GM11168 (cell line): ENCODE data around the gene FAM177B.

ENCODE experiments used
- in situ Hi-C: fragments of 300-500 bp; cut with MboI; formaldehyde crosslinking; loops from one replicate; pipeline ENCODE4 v1.12.0; 2022; ENCODE audit warnings: low sequenced_read_pairs; ENCODE audit not compliant: unreplicated experiment

Gene FAM177B

DNA sequence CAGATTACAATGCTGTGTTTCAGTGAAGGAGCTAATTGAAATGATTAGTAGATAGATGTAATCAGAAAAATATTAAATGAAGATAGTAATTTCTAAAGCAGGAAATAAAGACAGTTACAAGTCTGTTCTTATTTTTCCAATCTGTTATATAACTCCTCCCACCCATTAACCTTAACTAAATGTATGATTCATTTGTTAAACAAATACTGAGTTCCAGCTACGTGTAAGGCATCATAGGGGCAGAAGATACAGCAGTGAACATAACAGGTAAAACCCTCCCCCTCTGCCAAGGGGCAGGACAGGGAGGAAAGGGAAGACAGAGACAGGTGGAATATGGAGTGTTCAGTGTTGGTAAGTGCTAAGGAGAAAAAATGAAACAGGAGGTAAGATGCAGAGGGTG, at the start of gene FAM177B:
FAM177B (plus strand) TSS at position 231 of the 400 bp plus-strand sequence. CDS start 9,344 bp downstream, outside the sequence.
- in situ Hi-C loops = no loop called here

DNA sequence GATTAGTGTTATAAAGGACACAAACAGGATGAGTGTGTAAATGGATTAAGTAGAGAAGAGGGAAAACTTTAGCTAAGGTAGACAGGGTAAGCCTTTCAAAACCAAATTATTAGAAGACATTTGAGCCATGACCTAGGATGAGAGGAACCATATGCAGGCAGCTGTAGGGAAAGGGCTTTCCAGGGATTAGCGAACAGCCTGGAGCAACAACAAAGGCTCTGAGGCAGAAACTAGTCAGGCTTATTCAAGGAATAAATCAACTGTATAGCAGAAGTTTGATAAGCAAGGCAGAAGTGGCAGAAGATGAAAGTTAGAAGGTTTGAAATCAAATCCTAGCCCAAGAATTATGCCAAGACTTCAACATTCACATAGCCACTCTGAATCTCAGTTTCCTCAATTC, 46.0 kb upstream of the FAM177B start:
- in situ Hi-C loops = no loop called here

DNA sequence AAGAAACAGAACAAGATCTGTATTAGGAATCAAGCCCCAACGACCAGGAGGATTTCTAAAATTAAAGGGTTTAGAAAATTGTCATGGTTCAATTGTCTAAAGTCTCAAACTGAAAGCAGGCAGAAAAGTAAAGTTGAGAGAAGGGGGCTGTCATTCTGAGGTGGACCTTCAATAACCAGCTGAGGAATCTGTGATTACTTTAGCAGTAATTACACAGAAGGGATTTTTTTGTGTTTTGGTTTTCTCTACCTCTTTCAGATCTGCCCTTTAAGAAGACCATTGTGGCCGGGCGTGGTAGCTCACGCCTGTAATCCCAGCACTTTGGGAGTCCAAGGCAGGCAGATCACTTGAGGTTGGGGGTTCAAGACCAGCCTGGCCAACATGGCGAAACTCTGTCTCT, 42.1 kb upstream of the FAM177B start:
- in situ Hi-C loops = no loop called here

DNA sequence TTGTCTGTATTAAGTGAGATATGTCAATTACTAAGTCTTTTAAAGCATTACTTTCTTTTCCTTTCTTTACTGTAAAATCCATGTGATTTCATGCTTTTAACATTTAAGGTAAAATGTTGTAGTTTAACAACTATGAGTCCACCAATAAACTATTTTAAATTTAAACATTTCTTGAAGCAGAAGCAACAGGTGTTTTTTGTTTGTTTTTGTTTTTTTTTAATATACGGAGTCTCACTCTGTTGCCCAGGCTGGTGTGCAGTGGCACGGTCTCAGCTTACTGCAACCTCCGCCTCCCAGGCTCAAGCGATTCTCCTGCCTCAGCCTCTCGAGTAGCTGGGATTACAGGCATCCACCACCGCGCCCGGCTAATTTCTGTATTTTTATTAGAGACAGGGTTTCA, 40.3 kb upstream of the FAM177B start:
- in situ Hi-C loops = no loop called here

DNA sequence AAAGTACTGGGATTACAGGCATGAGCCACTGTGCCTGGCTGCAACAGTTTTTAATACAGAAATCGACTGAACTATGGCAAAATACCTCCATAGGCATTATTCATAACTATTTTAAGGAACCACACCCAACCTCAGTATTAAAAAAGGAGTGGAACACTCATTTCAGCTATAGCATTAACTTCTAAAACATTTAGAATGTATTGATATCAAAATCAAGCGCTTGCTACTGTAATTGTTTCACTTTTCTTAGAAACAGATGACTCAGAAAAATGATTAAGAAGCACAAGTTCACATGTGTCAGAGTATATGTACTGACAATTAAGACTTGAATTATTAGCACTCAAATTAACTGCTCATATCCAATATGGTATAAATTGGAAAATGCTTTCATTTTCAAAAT, 39.8 kb upstream of the FAM177B start:
- in situ Hi-C loops = no loop called here

DNA sequence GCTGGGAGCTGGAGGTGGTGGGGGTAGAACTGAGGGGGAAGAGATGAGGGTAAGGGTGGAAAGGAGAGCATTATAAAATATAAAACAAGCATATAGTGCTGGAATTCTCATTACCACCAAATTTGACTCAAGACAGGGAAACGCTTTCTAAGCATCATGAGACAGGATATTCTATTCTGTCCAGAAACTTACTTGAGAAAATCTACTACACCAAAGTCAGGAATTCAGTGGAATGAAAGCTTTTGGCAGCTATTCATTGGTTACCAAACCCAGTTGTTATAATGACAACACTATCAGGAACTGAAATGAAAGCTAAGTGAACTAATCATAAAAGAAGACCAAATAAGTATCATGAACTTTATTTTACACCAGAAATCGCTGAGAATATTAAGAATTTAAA, 39.2 kb upstream of the FAM177B start:
- in situ Hi-C loops = no loop called here

DNA sequence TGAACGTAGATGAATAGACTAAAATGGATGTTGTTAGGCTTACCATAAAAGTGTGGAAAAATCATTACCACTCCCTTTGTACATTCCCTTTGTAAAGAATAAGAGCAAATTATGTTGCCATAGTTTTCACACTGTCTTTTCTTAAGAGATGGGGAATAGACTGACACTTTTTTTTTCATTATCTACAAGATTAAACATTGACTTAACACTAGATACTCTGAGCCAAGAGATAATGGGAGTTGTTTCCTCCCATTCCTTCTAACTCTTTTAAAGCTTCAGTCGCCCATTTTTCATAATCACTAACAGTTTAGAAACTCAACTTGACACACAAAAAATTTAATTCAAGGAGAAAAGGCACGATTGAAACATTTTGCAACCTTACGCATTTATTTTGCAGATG, 34.8 kb upstream of the FAM177B start:
- in situ Hi-C loops = no loop called here

DNA sequence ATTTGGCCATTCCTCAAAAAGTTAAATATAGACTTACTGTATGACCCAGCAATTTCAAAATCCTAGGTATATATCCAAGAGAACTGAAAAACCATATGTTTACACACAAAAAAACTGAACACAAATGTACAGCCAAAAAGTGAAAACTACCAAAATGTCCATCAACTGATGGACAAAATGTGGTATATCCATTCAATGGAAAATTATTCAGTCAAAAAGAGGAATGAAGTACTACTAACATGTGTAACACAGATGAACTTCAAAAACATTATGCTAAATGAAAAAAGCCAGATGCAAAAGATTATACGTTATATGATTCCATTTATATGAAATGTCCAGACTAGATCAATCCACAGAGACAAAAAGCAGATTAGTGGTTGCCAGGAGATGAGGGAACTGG, 32.7 kb upstream of the FAM177B start:
- in situ Hi-C loops = no loop called here

DNA sequence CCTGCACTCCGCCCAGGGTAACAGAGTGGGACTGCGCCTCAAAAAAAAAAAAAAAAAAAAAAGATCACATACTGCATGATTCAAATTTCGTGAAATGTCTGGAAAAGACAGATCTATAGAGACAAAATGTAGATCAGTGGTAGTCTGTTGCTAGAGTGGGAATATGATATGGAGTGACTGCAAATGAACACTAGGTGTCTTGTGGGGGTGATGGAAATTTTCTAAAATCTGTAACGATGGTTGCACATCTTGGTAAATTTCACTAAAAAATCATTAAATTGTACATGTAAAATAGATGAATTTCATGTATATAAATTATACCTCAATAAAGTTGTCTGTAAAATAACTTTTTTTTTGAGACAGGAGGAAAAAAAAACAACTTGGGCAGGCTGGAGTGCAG, 30.2 kb upstream of the FAM177B start:
- in situ Hi-C loops = no loop called here

DNA sequence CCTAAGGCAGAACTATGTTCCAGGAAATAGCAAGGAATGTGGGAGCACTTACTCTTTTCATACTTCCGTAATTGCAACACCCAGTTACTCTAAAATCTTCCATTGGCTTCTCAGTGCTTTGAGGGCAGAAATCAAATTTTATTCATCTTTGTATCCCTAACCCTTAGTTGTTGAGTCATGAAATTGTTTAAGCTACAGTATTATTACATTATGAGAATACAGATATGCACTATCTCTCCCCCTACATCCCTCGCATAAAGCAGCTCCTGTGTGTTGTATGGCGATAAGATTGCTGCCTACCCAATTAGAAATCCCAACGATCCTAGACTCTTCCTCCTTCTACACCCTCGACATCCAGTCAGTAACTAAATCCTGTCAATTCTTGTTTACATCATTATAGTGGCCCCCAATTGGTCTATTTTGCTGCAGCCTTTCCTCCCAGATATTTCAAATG, 27.3 kb upstream of the FAM177B start:
- in situ Hi-C loops = no loop called here

DNA sequence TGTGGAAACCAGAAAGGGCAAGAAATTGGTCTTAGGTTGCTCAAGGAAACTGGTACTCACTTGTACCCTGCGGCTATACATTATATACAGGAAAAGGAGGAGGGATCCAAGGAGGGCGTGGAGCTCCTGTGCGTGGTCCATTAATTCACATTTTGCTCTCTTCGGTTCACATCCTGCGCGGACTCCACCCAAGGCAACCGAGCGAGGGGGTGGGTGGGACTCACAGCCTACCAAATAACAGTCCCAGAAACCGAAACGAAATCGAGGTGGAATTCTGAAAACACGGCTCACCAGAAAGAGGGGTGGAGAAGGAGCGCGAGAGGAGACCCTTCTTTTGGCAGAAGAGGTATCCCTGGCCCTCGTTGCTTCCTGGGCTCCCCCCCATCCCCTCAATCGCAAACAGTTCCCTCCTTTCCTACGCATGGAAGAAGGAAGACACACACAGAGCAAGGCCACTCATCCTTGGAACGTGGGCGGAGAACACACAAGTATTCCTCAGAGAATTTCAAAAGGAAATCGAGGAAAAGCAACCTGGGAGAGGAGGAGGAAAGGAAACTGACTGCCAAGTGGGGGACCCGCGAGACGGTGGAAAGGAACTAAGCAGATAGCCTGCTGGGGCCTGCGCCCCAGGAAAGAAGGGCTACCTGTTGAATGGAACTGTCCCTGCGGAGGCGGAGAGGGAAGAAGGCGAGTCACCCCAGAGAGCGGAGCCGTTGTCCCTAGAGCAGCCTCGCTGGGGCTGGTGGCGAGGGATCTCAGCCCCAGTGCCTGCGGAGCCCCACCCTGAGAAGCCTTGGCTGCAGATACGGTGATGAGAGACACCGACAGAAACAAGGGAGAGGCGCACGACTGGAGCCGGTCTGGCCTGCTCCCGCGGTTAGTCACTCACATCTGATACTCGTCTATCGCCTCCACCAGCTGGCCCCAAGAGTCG, 25.4 kb upstream of the FAM177B start:
- in situ Hi-C loops = no loop called here

DNA sequence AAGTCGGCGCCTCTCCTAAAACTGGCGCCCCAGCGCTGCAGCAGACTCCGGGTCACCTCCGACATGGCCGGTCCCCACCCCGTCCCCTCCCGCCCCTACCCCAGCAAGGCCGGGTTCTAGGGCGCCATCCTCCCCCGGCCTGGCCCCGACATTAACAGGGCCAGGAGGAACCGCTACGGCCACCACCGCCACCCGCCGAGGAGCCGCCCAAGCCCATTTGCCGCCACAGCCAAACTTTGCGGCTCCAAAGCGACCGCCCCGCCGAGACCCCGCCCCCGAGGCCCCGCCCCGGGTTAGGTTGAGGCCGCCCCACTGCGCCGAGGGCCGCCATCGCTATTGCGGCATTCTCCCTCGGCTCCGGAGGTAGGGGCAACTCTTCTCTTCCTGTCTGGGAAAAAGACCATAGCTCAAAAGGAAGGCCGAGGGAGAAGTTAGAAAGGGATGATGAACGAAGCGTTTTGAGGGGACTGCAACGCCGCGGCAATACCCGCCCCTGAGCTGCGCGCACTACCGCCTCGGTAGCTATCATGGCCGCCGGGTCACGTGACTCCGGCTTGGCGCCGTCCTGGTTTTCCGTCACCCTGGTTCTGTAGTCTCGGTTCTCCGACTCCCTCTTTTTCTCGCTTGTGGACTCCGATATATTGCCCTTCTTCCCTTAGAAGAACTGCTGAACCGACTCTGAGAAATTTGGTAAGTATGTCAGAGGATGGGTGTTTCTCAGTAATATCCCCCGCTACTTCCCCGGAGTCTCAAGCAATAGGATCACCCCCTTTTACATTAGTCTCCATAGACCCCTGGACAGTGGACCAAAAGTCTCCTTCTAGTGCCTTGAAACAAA, 24.5 kb upstream of the FAM177B start, which contains the start of the genes AIDA and BROX:
AIDA (minus strand) TSS at position 239 of the 838 bp plus-strand sequence; CDS start at position 65, 174 bp downstream.
BROX (plus strand) TSS at position 312 of the 838 bp plus-strand sequence. CDS start 3,136 bp downstream, outside the sequence.
- in situ Hi-C loops = no loop called here

DNA sequence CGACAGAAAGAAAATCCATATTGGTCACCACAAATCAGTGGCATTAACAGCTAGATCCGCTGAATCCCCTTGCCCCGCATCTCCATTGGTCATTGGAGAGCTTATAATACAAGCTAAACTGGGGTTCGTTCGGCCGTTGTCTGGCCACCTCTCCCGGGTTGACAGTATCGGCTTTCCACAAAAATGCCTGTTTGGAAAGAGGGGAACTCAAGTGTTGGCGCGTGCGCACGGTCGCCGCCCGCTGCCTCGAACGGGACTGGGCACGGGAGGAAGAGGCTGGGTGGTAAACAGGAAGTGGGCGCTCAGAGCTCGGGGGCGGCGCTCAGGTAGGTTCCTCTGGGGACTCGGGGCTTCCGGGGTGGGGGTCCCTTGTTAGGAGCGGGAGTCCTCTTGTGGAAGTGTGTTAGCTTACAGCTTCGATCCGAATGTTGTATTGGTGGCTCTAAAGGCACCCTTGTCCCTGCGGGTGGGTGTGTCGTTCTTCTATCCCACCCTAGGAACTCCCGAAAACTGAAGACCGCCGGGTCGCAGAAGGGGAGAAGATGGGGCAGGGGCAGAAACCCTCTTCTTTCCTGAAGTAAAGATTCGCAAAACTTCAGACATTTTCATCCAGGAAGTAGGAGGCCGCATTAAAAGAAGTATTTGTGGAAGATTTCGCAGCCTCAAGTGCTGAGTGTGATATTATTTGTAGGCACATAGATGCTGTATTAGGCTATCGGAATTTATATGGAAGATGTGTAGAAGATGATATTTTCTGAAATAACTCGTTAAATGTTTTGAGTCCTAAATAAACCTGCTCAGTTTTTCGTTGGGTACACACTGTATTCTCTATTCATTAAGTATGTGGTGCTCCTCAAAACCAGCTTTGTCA, 23.7 kb upstream of the FAM177B start:
- in situ Hi-C loops = no loop called here

DNA sequence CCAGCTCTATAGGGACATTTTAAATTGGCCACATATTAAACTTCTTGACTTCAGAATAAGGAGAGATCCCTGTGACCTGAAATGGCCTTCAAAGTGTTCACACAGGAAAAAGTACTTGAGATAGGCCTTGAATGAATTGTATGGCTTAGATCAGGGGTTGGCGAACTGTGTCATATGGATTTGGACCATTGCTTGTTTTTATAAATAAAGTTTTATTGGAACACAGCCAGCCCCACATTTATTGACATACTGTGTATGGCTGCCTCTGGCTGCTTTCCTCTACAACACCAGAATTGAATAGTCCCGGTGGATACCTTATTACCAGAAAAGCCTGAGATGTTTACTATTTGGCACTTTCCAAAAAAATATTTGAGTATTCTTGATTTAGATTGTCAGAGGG, 20.6 kb upstream of the FAM177B start:
- in situ Hi-C loops = no loop called here

DNA sequence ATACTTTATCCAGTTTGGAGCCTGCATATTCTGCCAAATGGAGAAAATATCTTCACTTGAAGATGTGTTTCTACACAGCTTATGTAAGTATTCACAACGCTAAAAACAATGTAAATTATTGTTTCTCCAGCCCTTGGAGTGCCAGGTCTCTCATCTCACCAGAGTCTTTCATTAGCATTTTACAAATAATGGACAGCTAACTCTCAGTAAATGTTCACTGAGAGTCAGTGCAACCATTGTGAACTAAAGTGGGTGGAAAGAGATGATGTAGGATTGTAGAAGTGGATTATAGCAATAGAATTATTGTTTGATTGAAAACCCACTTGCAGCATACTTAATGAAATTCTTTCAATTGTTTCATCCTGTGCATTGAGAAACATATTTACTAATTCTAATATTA, 8.3 kb upstream of the FAM177B start:
- in situ Hi-C loops = no loop called here

DNA sequence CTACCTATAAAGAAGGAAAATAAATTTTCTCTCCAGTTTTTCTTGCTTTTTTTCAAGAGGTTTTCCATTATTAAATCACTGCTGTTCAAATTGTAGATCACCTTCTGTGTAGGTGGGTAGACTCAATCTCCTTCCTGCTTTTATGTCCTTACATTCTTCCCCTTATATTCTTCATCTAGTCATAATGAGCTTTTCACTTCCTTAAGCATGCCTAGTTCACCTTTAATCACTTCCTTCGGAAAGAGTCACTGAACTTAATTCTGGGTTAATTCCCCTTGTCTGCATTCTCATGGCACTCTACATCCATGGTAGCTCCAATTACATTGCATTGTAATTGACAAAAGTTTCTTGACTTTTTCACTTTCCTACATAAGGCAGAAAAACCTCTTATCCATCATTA, 6.1 kb upstream of the FAM177B start:
- in situ Hi-C loops = no loop called here

DNA sequence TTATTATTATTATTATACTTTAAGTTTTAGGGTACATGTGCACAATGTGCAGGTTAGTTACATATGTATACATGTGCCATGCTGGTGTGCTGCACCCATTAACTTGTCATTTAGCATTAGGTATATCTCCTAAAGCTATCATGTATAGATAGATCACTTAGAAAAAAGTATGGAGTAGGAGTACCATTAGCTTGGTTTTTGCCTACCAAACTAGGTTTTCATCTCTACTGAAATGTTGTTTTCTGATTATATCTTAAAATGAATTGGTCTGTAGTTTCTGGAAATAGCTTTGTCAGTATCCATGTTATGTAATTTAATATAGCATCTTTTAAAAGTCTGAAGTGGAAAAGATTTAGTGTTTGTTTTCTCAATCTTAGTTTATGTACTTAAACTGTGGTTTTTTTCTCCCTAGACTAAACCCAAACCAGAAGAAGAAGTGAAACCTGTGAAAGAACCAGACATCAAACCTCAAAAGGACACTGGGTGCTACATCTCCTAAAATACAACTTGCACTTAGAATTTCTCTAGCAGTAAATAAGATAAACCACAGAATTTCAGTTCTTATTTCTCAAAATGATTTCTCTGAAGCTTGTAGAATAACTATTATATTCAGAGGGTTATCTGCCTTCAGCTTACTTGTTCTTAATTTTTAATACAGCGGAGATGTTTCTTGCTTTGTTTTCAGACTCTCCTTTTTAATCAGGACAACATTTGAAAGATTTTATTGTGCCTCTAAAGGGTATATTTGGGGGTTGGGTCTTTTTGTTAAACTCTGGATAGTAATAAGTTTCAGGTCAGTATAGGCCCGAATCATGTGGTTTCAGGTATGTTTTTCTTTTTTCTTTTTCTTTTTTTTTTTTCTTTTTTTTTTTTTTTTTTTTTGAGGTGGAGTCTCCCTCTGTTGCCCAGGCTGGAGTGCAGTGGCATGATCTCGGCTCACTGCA, 4.5 kb upstream of the FAM177B start:
- in situ Hi-C loops = no loop called here

DNA sequence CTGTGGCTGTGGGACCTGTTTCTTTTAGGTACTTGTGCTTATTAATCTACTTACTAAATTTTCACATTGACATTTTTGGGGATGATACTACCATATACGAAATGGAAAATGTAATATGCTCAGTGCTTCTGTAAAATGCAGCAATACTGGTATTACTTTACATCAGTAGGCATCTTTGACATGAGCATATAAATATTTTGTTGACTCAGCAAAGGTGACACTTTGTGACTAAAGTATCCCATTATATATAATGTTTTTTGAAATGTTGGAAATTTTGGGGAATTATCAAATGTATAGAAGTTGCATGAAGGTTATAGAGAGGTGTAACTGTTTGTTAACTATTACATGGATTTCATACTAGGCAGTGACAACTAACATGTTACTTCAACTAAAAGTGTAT, 2.3 kb upstream of the FAM177B start:
- in situ Hi-C loops = no loop called here

DNA sequence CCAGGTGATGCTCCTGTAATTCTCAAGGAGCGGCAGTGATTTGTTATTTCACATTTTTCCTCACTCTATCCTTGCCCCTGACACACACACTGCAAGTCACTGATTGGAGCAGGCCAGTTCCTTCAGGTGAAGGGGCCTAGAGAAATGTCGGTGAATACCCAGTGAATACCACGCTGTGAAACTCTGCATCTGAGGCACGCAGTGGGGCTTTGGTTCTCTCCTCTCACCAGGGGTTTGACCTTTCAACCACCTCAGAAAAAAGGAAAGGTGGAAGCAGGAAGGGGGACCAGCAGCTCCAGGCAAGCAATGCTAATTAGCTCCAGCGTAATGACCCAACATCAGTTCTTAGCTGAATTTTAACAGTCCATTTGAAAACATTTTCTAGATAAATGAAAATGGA, 532 bp upstream of the FAM177B start:
- in situ Hi-C loops = no loop called here
